SK-N-SH (cell line): ENCODE measurements around the gene MAMLD1. TPM values are rescaled to one million over a fixed set of nuclear protein-coding genes. Genes with fewer than 3 reads are reported as not detected.
A peak's percentile ranks its signal among the peaks of the same experiment; 100 is the strongest.

Source experiments
- CTCF ChIA-PET: fragments of 300-600, 350-600 bp; formaldehyde crosslinking; extraction: SDS; loops from one replicate; lab custom pipeline; 2021; lab: Yijun Ruan, JAX
- POLR2A ChIA-PET: fragments of 350-600 bp; sonication (Branson Sonifier 250); formaldehyde crosslinking; extraction: SDS; loops from one replicate; lab custom pipeline; 2020; ENCODE audit warnings: antibody characterized with exemption, inconsistent platforms; lab: Yijun Ruan, JAX
- DNase-seq: peaks from one replicate; pipeline ENCODE4 v3.0.0; 2012
- H2AFZ ChIP-seq: fragments of 200-600 bp; sonication (generic); 2 replicates; pipeline ENCODE4 v1.8.1; 2016; ENCODE audit warnings: antibody characterized with exemption, mild to moderate bottlenecking, low read depth
- H3F3A ChIP-seq: fragments of 200-600 bp; sonication (generic); replicated peaks from 2 replicates; pipeline ENCODE3; 2016; ENCODE audit warnings: antibody characterized with exemption, mild to moderate bottlenecking; ENCODE audit not compliant: insufficient read depth
- H3K27ac ChIP-seq, 2 experiments: fragments of 200-500 bp in 1 of 2; fragments of 200-600 bp in 1 of 2; sonication (Bioruptor generic) in 1 of 2; sonication (generic), shearing (Covaris generic) in 1 of 2; 2 replicates each; pipeline versions ENCODE4 v1.5.1 to v1.6.1; 2014 to 2016; ENCODE audit warnings: low read depth in 2 of 2, inconsistent platforms in 1 of 2, low read length in 1 of 2, mild to moderate bottlenecking in 1 of 2, mixed read lengths in 1 of 2
- H3K27me3 ChIP-seq: fragments of 200-600 bp; sonication (generic), shearing (Covaris generic); 2 replicates; pipeline ENCODE4 v1.6.1; 2016; ENCODE audit warnings: mixed run types; ENCODE audit not compliant: insufficient read depth
- H3K36me3 ChIP-seq, 2 experiments: fragments of 200-500 bp in 1 of 2; fragments of 200-600 bp in 1 of 2; sonication (Bioruptor generic) in 1 of 2; sonication (generic) in 1 of 2; replicated peaks in 1 of 2; 2 replicates each; pipeline versions ENCODE3 to v1.5.1; 2014 to 2016; ENCODE audit warnings: low read length in 1 of 2, mild to moderate bottlenecking in 1 of 2; ENCODE audit not compliant: insufficient read depth in 2 of 2, control insufficient read depth in 1 of 2
- H3K4me1 ChIP-seq, 2 experiments: fragments of 200-500 bp in 1 of 2; fragments of 200-600 bp in 1 of 2; sonication (Bioruptor generic) in 1 of 2; sonication (generic), shearing (Covaris generic) in 1 of 2; 2 replicates each; pipeline versions ENCODE4 v1.5.1 to v1.6.1; 2014 to 2016; ENCODE audit warnings: low read depth in 1 of 2, low read length in 1 of 2, mixed run types in 1 of 2; ENCODE audit not compliant: insufficient read depth in 2 of 2, control insufficient read depth in 1 of 2
- H3K4me2 ChIP-seq: fragments of 200-600 bp; sonication (generic), shearing (Covaris generic); 2 replicates; pipeline ENCODE4 v1.6.1; 2017; ENCODE audit warnings: mixed run types
- H3K4me3 ChIP-seq, 2 experiments: fragments of 200-500 bp in 1 of 2; fragments of 200-600 bp in 1 of 2; sonication (Bioruptor generic) in 1 of 2; sonication (generic), shearing (Covaris generic) in 1 of 2; 2 replicates each; pipeline versions ENCODE4 v1.5.1 to v1.8.1; 2014 to 2016; ENCODE audit warnings: low read depth in 2 of 2, inconsistent platforms in 1 of 2, low read length in 1 of 2, mild to moderate bottlenecking in 1 of 2, mixed read lengths in 1 of 2, moderate library complexity in 1 of 2
- H3K79me2 ChIP-seq: fragments of 200-600 bp; sonication (generic); 2 replicates; pipeline ENCODE4 v1.8.1; 2017; ENCODE audit warnings: mild to moderate bottlenecking; ENCODE audit not compliant: insufficient read depth
- H3K9ac ChIP-seq: fragments of 200-600 bp; sonication (generic); 2 replicates; pipeline ENCODE4 v1.6.1; 2017; ENCODE audit warnings: mixed run types
- H3K9me2 ChIP-seq: fragments of 200-600 bp; sonication (generic); 2 replicates; pipeline ENCODE4 v1.6.1; 2017; ENCODE audit warnings: mixed run types
- H3K9me3 ChIP-seq: fragments of 200-600 bp; sonication (generic); 2 replicates; pipeline ENCODE4 v1.6.1; 2017; ENCODE audit warnings: mixed run types, mild to moderate bottlenecking, moderate library complexity
- H4K20me1 ChIP-seq: fragments of 200-600 bp; sonication (generic); 2 replicates; pipeline ENCODE4 v1.6.1; 2017; ENCODE audit warnings: mild to moderate bottlenecking, mixed run types; ENCODE audit not compliant: insufficient read depth
- CTCF ChIP-seq: fragments of 200-600 bp; sonication (generic); IDR thresholded peaks from 2 replicates; pipeline ENCODE4 v1.6.1; 2017; ENCODE audit warnings: antibody characterized with exemption, mild to moderate bottlenecking, moderate library complexity
- EP300 ChIP-seq, 2 experiments: IDR thresholded peaks; 2 replicates each; pipeline versions ENCODE4 v1.4.0 to v1.6.1; 2012; ENCODE audit warnings: borderline replicate concordance in 1 of 2, low read depth in 1 of 2, low read length in 1 of 2
- FOSL2 ChIP-seq: IDR thresholded peaks from 2 replicates; pipeline ENCODE4 v1.4.0; 2012; ENCODE audit warnings: low read depth, mild to moderate bottlenecking, moderate library complexity, borderline replicate concordance
- FOXM1 ChIP-seq: IDR thresholded peaks from 2 replicates; pipeline ENCODE4 v1.4.0; 2012; ENCODE audit warnings: low read depth, mild to moderate bottlenecking
- GABPA ChIP-seq: IDR thresholded peaks from 2 replicates; pipeline ENCODE4 v1.4.0; 2012; ENCODE audit warnings: low read depth, mild to moderate bottlenecking
- IRF3 ChIP-seq: fragments of 150-350 bp; IDR thresholded peaks from 2 replicates; pipeline ENCODE4 v1.6.1; 2016; ENCODE audit warnings: mild to moderate bottlenecking, low read depth, low read length
- RAD21 ChIP-seq: IDR thresholded peaks from 2 replicates; pipeline ENCODE4 v1.6.1; 2012; ENCODE audit warnings: mild to moderate bottlenecking, low read length
- TAF1 ChIP-seq: IDR thresholded peaks from 2 replicates; pipeline ENCODE4 v1.6.1; 2012; ENCODE audit warnings: low read depth, mild to moderate bottlenecking, low read length, moderate library complexity, borderline replicate concordance
- WGBS: methylation state at CpG from one replicate; pipeline ENCODE4 v1.1.6; 2017; ENCODE audit warnings: low lambda C conversion rate; 5-methylcytosine and 5-hydroxymethylcytosine counted together
- polyA plus RNA-seq, 3 experiments: library from polyadenylated mRNA; depleted of rRNA; stranded (reverse); fragments of >200 nt; gene quantifications; 2 replicates each; pipeline ENCODE4 v1.2.3, GENCODE V29; 2012
- TF ChIP-seq, protein P1 (sequence below): IDR thresholded peaks from 2 replicates; pipeline ENCODE4 v1.4.0; 2012; ENCODE audit warnings: low read depth, borderline replicate concordance
- TF ChIP-seq, protein P2 (sequence below): IDR thresholded peaks from 2 replicates; pipeline ENCODE4 v1.6.1; 2012; ENCODE audit warnings: mild to moderate bottlenecking, low read depth, low read length, moderate library complexity

Gene MAMLD1
- polyA plus RNA-seq, 1 of the 3 experiments (the other 2 are of a cell fraction): 4.4 TPM

GRCh38 chrX:150536455-150537116 lies 173.5 kb downstream of the MAMLD1 start:
- no peaks in the 10 kb centered on the region; a peak in 1 of 4 replicates for H3K4me1 ChIP-seq
- H3K27ac ChIP-seq: no peak overlapping the region
- H3K9me2 ChIP-seq: no peaks in the 10 kb centered on the region
- no peaks in the 10 kb centered on the region for H3K9me3 ChIP-seq
- no peak overlapping the region for H3K9ac ChIP-seq
- TF ChIP-seq EP300 (IDR thresholded peaks at IDR 0.05; ENCODE audit: borderline replicate concordance in 1 of 2, low read depth in 1 of 2, low read length in 1 of 2) (no peak), CTCF (peak; percentile 25)
- TF ChIP-seq, all 33 proteins: peak for 1
- DNase-seq: no peak
- Histone ChIP-seq H3K4me3 (no peak overlapping the region; a peak in 1 of 4 replicates), H3K4me2 (no peak overlapping the region), H3K27me3 (no peaks in the 10 kb centered on the region), H2AFZ (no peak overlapping the region), H4K20me1 (no peaks in the 10 kb centered on the region), H3F3A (peaks cover 3% of the 10 kb centered on the region), H3K36me3 (no peaks in the 10 kb centered on the region), H3K79me2 (no peaks in the 10 kb centered on the region)
- ChIA-PET CTCF (no interaction called here), POLR2A (no interaction called here)
- 22% methylated on average over 7 of the region's 8 CpGs for WGBS

DNA sequence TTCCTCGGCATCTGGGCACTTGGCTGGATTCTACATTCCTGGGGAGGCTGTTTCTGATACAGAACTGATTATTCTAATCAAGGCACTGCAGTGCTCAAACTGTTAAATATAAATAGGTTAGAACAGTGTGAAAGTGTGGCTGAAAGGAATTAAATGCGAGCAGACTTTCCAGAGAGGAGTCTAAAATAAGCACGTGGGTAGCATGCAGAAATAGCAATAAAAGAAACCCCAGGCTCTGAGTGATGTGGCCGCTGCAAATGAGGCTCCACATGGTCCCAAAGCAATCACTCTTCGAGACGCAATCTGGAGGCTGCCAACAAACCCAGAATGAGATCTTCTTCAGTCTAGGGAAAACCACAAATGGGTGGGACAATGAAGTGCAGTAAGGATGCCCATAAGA lies 174.7 kb downstream of the MAMLD1 start:
- Histone ChIP-seq H2AFZ (no peak overlapping the region), H3K79me2 (no peaks in the 10 kb centered on the region), H3K4me3 (no peak overlapping the region), H3K9me2 (no peaks in the 10 kb centered on the region), H4K20me1 (no peaks in the 10 kb centered on the region), H3K27ac (no peak overlapping the region), H3K9ac (no peak overlapping the region), H3K27me3 (no peaks in the 10 kb centered on the region), H3K4me1 (no peaks in the 10 kb centered on the region; a peak in 1 of 4 replicates), H3K9me3 (no peaks in the 10 kb centered on the region), H3K36me3 (no peaks in the 10 kb centered on the region), H3K4me2 (no peak overlapping the region), H3F3A (peaks cover 3% of the 10 kb centered on the region)
- no peak for TF ChIP-seq FOXM1
- TF ChIP-seq GABPA: no peak
- no peak for TF ChIP-seq FOSL2
- TF ChIP-seq, protein P1, sequence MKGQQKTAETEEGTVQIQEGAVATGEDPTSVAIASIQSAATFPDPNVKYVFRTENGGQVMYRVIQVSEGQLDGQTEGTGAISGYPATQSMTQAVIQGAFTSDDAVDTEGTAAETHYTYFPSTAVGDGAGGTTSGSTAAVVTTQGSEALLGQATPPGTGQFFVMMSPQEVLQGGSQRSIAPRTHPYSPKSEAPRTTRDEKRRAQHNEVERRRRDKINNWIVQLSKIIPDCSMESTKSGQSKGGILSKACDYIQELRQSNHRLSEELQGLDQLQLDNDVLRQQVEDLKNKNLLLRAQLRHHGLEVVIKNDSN: no peak
- no peak for TF ChIP-seq RAD21
- TF ChIP-seq TAF1: no peak
- no peak for TF ChIP-seq IRF3
- TF ChIP-seq, protein P2, sequence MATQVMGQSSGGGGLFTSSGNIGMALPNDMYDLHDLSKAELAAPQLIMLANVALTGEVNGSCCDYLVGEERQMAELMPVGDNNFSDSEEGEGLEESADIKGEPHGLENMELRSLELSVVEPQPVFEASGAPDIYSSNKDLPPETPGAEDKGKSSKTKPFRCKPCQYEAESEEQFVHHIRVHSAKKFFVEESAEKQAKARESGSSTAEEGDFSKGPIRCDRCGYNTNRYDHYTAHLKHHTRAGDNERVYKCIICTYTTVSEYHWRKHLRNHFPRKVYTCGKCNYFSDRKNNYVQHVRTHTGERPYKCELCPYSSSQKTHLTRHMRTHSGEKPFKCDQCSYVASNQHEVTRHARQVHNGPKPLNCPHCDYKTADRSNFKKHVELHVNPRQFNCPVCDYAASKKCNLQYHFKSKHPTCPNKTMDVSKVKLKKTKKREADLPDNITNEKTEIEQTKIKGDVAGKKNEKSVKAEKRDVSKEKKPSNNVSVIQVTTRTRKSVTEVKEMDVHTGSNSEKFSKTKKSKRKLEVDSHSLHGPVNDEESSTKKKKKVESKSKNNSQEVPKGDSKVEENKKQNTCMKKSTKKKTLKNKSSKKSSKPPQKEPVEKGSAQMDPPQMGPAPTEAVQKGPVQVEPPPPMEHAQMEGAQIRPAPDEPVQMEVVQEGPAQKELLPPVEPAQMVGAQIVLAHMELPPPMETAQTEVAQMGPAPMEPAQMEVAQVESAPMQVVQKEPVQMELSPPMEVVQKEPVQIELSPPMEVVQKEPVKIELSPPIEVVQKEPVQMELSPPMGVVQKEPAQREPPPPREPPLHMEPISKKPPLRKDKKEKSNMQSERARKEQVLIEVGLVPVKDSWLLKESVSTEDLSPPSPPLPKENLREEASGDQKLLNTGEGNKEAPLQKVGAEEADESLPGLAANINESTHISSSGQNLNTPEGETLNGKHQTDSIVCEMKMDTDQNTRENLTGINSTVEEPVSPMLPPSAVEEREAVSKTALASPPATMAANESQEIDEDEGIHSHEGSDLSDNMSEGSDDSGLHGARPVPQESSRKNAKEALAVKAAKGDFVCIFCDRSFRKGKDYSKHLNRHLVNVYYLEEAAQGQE: no peak
- WGBS: 23% methylated on average over 6 of the region's 6 CpGs
- ChIA-PET CTCF (no interaction called here), POLR2A (no interaction called here)
- no peak for DNase-seq
